Activated B cell treated with CpG ODN at 0.5 μM for 24 hours (primary cell): Measurements from ENCODE around the gene IRF3. TPM values are rescaled to one million over a fixed set of nuclear protein-coding genes. Genes with fewer than 3 reads are reported as not detected.

Source experiments
- ATAC-seq: fragments of 200-7000 bp; cut with Tn5 transposase; one replicate; pipeline ENCODE4 v1.10.0; 2021; ENCODE audit warnings: low read depth, mild to moderate bottlenecking, moderate library complexity
- CTCF ChIA-PET: fragments of 350-600 bp; sonication (Branson Sonifier 250); formaldehyde crosslinking; loops from one replicate; lab custom pipeline; 2021; ENCODE audit warnings: antibody characterized with exemption; lab: Charles Lee
- POLR2A ChIA-PET: fragments of 350-600 bp; sonication (Branson Sonifier 250); formaldehyde crosslinking; loops from one replicate; lab custom pipeline; 2021; ENCODE audit warnings: antibody characterized with exemption; lab: Charles Lee
- DNase-seq: peaks from one replicate; pipeline ENCODE4 v3.0.0; 2022
- H3K27ac Mint-ChIP-seq: one replicate; pipeline ENCODE4 v1.8.0; 2020; ENCODE audit warnings: mixed read lengths
- H3K27me3 Mint-ChIP-seq: one replicate; pipeline ENCODE4 v1.8.0; 2021; ENCODE audit warnings: mixed read lengths
- H3K36me3 Mint-ChIP-seq: one replicate; pipeline ENCODE4 v1.8.0; 2021; ENCODE audit warnings: low read depth, mixed read lengths
- H3K4me1 Mint-ChIP-seq: one replicate; pipeline ENCODE4 v1.8.0; 2021; ENCODE audit warnings: mixed read lengths
- H3K4me3 Mint-ChIP-seq: one replicate; pipeline ENCODE4 v1.8.0; 2020; ENCODE audit warnings: mild to moderate bottlenecking, mixed read lengths
- H3K9me3 Mint-ChIP-seq: one replicate; pipeline ENCODE4 v1.8.0; 2020; ENCODE audit warnings: mixed read lengths
- intact Hi-C: fragments of 100-400 bp; cut with micrococcal nuclease; formaldehyde crosslinking; loops from one replicate; pipeline ENCODE4 v1.15.1; 2024
- total RNA-seq: library from RNA; stranded (reverse); gene quantifications from 2 replicates; pipeline ENCODE4 v1.2.3, GENCODE V29; 2022
- TF ChIP-seq, protein P1 (sequence below): fragments of 200-600 bp; IDR thresholded peaks from one replicate; pipeline ENCODE4 v1.8.0; 2022; ENCODE audit warnings: antibody characterized with exemption, mild to moderate bottlenecking

The IRF3 gene
- total RNA-seq, 1 donor from 2014 or later: 171 TPM

DNA sequence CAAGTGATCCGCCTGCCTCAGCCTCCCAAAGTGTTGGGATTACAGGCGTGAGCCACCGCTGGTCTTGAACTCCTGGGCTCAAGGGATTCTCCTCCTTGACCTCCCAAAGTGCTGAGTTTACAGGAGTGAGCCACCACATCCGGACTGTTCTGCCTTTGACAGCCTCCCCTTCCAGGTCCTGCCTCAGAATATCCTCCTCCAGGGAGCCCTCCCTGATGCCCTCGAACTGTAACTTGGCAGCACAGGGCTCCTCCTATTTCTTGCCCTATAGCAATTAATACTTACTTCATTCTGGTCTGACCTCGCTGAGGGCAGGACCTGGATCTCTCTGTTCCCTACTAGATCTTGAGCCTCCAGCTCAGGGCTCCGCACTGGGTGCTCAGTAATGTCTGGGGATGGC is 31.2 kb upstream of the IRF3 start:
- DNase-seq (no peak), ATAC-seq (no peak)
- Mint-ChIP-seq H3K27me3 (peaks cover 15% of the 10 kb centered on the region), H3K36me3 (no peaks in the 10 kb centered on the region), H3K4me1 (no peaks in the 10 kb centered on the region), H3K9me3 (no peaks in the 10 kb centered on the region), H3K27ac (no peak overlapping the region), H3K4me3 (no peak overlapping the region)
- ChIA-PET CTCF (no interaction called here), POLR2A (no interaction called here)
- TF ChIP-seq, protein P1, sequence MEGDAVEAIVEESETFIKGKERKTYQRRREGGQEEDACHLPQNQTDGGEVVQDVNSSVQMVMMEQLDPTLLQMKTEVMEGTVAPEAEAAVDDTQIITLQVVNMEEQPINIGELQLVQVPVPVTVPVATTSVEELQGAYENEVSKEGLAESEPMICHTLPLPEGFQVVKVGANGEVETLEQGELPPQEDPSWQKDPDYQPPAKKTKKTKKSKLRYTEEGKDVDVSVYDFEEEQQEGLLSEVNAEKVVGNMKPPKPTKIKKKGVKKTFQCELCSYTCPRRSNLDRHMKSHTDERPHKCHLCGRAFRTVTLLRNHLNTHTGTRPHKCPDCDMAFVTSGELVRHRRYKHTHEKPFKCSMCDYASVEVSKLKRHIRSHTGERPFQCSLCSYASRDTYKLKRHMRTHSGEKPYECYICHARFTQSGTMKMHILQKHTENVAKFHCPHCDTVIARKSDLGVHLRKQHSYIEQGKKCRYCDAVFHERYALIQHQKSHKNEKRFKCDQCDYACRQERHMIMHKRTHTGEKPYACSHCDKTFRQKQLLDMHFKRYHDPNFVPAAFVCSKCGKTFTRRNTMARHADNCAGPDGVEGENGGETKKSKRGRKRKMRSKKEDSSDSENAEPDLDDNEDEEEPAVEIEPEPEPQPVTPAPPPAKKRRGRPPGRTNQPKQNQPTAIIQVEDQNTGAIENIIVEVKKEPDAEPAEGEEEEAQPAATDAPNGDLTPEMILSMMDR: no peak
- intact Hi-C loops: no loop called here

DNA sequence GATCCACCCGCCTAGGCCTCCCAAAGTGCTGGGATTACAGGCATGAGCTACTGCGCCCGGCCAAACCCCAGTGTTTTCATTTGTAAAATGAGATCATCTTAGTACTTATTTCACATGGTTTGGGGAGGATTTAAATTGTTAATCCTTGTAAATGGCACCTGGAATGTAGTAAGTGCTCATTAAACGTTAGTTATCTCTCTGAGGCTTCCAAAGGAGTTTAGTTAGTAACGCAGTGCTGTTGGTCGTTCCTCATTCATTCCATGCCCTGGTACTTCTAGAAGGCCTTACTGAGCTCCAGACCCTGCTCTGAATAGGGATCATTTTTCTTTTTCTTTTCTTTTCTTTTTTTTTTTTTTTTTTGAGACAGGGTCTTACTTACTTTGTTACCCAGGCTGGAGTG is 30.5 kb upstream of the IRF3 start:
- Mint-ChIP-seq H3K27ac (no peak overlapping the region), H3K27me3 (peaks cover 15% of the 10 kb centered on the region), H3K36me3 (no peaks in the 10 kb centered on the region), H3K9me3 (no peaks in the 10 kb centered on the region), H3K4me1 (peaks cover 6% of the 10 kb centered on the region), H3K4me3 (no peak overlapping the region)
- ATAC-seq: no peak
- TF ChIP-seq, protein P1: no peak
- intact Hi-C loops: no loop called here
- POLR2A ChIA-PET: interaction anchor here (0.7 kb wide), 1 partner anchor 222 kb away, joined by 4 read pairs; no protein-coding TSS in a partner anchor
- CTCF ChIA-PET: no interaction called here
- DNase-seq: no peak

DNA sequence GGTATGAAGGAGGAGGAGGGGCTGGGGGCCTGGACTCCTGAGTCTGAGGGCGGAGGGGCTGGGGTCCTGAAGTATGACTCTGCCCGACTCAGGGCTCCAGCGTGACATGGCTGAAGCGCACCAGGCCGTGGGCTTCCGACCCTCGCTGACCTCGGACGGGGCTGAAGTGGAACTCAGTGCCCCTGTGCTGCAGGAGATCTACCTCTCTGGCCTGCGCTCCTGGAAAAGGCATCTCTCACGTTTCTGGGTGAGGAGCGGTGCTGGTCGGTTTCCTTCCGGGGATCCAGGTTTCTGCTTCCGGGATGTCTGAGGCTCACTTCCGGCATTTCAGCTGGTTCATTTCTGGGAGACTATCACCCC is 26.5 kb upstream of the IRF3 start:
- DNase-seq (no peak), ATAC-seq (no peak)
- ChIA-PET POLR2A (no interaction called here), CTCF (no interaction called here)
- H3K27ac Mint-ChIP-seq: no peak overlapping the region
- no peak overlapping the region for H3K4me3 Mint-ChIP-seq
- no peaks in the 10 kb centered on the region for H3K9me3 Mint-ChIP-seq
- TF ChIP-seq, protein P1: no peak
- intact Hi-C loops: no loop called here
- peaks cover 22% of the 10 kb centered on the region for H3K27me3 Mint-ChIP-seq
- peaks cover 19% of the 10 kb centered on the region for H3K36me3 Mint-ChIP-seq
- H3K4me1 Mint-ChIP-seq: peaks cover 25% of the 10 kb centered on the region

DNA sequence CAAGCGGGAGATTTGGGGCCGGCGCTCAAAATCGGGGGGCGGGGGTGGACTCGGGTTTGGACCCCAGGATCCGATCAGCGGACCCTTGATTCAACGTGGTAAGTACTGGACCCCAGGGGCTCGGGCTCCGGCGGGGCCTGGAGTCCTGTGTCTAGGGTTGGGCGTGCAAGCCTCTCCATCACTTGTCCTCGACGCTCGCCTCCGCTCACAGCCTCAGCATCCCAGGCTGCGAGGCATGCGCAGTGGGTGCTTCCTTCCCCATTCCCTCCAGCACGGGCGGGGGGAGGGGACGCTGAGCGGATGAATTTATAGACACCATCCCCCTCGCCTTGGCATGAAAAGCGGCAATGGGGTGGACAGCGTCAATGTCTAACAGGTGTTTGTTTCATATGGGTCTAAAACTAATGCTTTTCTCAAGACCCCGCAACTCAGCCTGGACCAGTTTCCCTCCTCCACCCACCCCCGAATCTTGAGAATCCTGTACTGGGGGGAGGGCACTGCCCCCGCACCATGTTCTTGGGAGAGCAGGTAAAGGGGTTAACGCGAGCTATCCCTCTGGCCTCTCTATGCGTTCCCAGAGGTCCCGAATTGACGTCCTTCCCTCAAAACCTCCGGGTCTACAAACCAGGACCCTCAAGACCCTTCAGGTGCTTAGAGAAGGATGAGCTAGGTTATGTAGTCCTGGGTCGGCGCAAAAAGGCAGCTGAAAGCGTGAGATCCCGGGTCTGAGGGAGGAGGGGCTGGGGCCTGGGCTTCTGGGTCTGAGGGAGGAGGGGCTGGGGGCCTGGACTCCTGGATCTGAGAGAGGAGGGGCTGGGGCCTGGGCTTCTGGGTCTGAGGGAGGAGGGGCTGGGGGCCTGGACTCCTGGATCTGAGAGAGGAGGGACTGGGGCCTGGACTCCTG is 25.8 kb upstream of the IRF3 start:
- ChIA-PET POLR2A (interaction anchor here (1.0 kb wide), 1 partner anchor 75 kb away, joined by 4 read pairs; the partner anchor contains the start of gene AP2A1), CTCF (no interaction called here)
- intact Hi-C loops: no loop called here
- Mint-ChIP-seq H3K4me3 (peak overlapping the region; percentile 87), H3K27me3 (peaks cover 22% of the 10 kb centered on the region), H3K27ac (no peak overlapping the region), H3K36me3 (peaks cover 22% of the 10 kb centered on the region), H3K9me3 (no peaks in the 10 kb centered on the region), H3K4me1 (peaks cover 25% of the 10 kb centered on the region)
- DNase-seq: no peak
- no peak for ATAC-seq
- TF ChIP-seq, protein P1: no peak

DNA sequence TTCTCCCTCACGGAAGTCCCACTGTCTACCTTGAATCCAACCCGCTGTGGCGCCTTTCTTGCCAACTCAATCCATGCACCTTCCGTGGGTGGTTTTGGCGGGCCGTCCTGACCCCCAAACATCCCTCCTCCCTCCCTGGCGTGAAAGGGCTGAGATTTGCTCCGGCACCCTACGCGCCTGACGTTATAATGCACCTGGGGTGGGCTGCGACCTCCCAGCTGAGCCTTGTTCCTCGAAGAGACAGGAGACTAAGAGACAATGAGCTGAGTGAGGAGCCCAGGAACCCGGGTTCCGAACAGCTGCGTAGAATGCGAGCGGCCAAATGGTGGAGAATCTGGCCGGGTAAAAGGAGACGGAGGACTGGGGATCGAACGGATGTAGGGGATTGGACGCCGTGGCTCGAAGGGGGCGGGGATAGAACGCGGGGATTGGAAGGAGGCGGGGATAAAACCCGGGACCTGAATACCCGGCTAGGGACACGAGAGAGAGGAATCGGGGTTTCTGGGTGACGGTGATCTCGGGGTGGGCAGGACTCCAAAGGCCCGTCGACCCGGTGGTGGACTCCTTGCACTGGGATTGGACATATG is 25.1 kb upstream of the IRF3 start, which contains the start of gene CPT1C:
CPT1C (plus strand) TSS at position 461 of the 587 bp plus-strand sequence. CDS start 1,137 bp downstream, outside the sequence.
- H3K4me1 Mint-ChIP-seq: peaks cover 25% of the 10 kb centered on the region
- peak within 1 kb of the TSS; percentile 87 for H3K4me3 Mint-ChIP-seq
- intact Hi-C loops: no loop called here
- TF ChIP-seq, protein P1: no peak
- peaks cover 27% of the 10 kb centered on the region for H3K36me3 Mint-ChIP-seq
- ChIA-PET CTCF (no interaction called here), POLR2A (interaction anchor here (1.0 kb wide), 1 partner anchor 76 kb away, joined by 4 read pairs; the partner anchor contains the start of gene AP2A1)
- ATAC-seq (peak; percentile 51), DNase-seq (no peak)
- H3K27me3 Mint-ChIP-seq: peaks cover 22% of the 10 kb centered on the region
- no peaks in the 10 kb centered on the region for H3K9me3 Mint-ChIP-seq
- H3K27ac Mint-ChIP-seq: peak within 1 kb of the TSS; percentile 33
